Activated naive CD8-positive, alpha-beta T cell (primary cell): ENCODE data around the gene PTCD3.
A peak's percentile ranks its signal among the peaks of the same experiment; 100 is the strongest.

ENCODE experiments used
- H3K27ac Mint-ChIP-seq: one replicate; pipeline ENCODE4 v1.8.0; 2021; ENCODE audit warnings: mixed read lengths
- H3K27me3 Mint-ChIP-seq: one replicate; pipeline ENCODE4 v1.8.0; 2021; ENCODE audit warnings: mixed read lengths
- H3K36me3 Mint-ChIP-seq: one replicate; pipeline ENCODE4 v1.8.0; 2021; ENCODE audit warnings: mixed read lengths
- H3K4me1 Mint-ChIP-seq: one replicate; pipeline ENCODE4 v1.8.0; 2021; ENCODE audit warnings: low read depth, mixed read lengths
- H3K4me3 Mint-ChIP-seq: one replicate; pipeline ENCODE4 v1.8.0; 2021; ENCODE audit warnings: mild to moderate bottlenecking, mixed read lengths
- H3K9me3 Mint-ChIP-seq: one replicate; pipeline ENCODE4 v1.8.0; 2021; ENCODE audit warnings: low read depth, mixed read lengths

Gene PTCD3

DNA sequence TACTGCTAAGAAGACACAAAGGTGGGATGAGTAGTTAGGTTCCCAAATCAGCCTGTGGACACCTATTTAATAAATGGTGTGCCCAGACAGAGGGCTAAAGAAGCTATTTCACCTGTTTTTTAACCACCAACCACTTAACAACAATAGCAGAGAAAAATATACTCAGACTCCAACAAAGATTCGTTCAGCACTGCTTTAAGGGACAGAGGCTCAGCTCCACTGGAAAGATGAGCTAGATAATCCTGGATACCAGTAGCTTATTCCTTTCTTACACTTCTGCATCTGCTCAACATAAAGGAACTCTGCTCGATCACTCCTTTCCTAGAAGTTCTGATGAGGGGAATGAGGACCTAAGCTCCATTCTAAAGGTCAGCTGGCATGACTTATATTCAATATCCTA is 44.5 kb downstream of the PTCD3 start:
- H3K4me1 Mint-ChIP-seq: no peaks in the 10 kb centered on the region

DNA sequence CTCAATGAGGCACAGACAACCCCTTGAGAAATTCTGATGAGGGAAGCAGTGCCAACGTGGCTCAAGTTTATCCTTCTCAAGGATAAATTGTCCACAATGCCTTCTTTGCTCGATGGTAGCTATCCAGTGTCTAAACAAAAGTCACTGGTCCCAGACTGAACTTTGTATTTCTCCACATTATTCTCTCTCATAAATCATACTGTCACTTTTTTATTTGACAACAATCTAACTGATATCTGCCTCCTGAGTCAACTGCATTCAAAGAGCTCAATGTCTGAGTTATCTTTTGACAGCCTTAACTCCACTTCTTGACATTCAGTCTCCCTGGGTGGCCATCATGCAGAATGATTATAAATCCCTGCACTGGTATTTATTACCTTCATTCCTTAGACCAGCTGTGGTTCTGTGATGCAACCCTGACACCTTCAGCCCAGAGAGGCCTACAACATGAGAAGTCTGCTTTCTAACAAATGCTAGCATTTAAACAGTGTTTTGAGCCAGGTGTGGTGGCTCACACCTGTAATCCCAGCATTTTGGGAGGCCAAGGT is 51.0 kb downstream of the PTCD3 start:
- peaks cover 5% of the 10 kb centered on the region for H3K36me3 Mint-ChIP-seq
- no peaks in the 10 kb centered on the region for H3K27me3 Mint-ChIP-seq
- H3K4me1 Mint-ChIP-seq: no peaks in the 10 kb centered on the region
- no peak overlapping the region for H3K27ac Mint-ChIP-seq
- no peaks in the 10 kb centered on the region for H3K9me3 Mint-ChIP-seq
- no peak overlapping the region for H3K4me3 Mint-ChIP-seq

More for the DNA sequence above, 44.5 kb downstream of the PTCD3 start:
- no peaks in the 10 kb centered on the region for H3K27me3 Mint-ChIP-seq
- H3K4me3 Mint-ChIP-seq: no peak overlapping the region
- H3K36me3 Mint-ChIP-seq: peaks cover 7% of the 10 kb centered on the region
- H3K9me3 Mint-ChIP-seq: no peaks in the 10 kb centered on the region
- H3K27ac Mint-ChIP-seq: no peak overlapping the region

DNA sequence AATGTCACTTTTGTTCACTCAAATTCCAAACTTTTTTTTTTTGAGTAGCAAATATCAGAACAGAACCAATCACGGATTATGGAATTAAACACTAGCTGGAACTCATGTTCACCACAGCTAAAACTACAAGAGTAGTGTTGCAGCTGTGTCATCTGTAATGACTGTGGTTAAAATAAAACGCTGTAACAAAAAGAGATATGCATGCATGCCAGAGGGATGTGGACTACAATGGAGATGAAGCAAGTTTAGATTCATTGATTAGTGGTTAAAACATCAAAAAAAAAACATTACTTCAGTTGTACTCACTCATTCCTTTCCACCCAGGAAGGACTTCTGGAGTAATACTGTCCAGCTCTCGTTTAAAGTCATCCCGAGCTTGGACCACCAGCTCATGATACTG is 52.3 kb downstream of the PTCD3 start:
- no peaks in the 10 kb centered on the region for H3K4me1 Mint-ChIP-seq
- H3K36me3 Mint-ChIP-seq: peaks cover 6% of the 10 kb centered on the region
- no peaks in the 10 kb centered on the region for H3K9me3 Mint-ChIP-seq
- no peaks in the 10 kb centered on the region for H3K27me3 Mint-ChIP-seq
- H3K27ac Mint-ChIP-seq: no peak overlapping the region
- no peak overlapping the region for H3K4me3 Mint-ChIP-seq

DNA sequence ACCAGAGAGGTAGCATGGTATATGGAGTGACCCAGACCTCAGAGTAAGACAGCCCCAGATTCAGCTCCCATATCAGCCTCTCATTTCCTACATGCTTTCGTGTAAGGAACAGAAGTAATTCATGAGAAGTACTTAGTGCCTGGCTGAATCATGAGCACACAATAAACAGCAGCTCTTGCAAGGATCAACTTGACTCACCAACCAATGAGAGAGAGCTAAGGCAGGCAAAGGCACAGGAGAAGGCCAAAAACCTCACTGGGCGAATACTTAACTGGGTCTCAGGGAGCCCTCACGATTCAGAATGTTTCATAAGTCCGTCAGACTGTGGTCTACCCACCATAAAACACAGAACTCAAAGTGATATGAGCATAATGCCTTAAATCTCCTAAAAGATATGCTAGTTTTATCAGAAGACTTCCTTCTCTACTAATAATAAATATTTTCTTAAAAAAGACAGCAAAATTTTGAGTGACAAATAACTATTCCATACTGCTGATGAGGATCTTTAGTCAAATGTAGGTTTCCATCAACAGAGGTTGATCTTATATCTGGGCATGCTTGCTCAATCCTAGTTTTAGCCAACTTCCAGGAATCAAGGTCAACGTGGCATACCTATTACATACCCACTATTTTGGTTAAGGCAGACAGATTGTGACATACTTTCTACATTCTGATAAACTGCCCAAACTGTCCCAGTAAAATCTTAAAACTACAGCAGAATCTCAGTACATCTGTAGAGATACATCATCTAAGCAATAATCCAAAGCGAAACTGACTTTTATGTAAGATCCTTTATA is 54.3 kb downstream of the PTCD3 start:
- H3K36me3 Mint-ChIP-seq: peaks cover 10% of the 10 kb centered on the region

GRCh38 chr2:86170449-86170848 is 64.4 kb downstream of the PTCD3 start:
- Mint-ChIP-seq H3K36me3 (peaks cover 15% of the 10 kb centered on the region), H3K27me3 (no peaks in the 10 kb centered on the region), H3K4me3 (no peak overlapping the region), H3K9me3 (no peaks in the 10 kb centered on the region), H3K27ac (peak overlapping the region; percentile 28), H3K4me1 (peaks cover 12% of the 10 kb centered on the region)

More for the DNA sequence above, 54.3 kb downstream of the PTCD3 start:
- Mint-ChIP-seq H3K27me3 (no peaks in the 10 kb centered on the region), H3K27ac (no peak overlapping the region), H3K9me3 (no peaks in the 10 kb centered on the region), H3K4me1 (no peaks in the 10 kb centered on the region), H3K4me3 (no peak overlapping the region)

DNA sequence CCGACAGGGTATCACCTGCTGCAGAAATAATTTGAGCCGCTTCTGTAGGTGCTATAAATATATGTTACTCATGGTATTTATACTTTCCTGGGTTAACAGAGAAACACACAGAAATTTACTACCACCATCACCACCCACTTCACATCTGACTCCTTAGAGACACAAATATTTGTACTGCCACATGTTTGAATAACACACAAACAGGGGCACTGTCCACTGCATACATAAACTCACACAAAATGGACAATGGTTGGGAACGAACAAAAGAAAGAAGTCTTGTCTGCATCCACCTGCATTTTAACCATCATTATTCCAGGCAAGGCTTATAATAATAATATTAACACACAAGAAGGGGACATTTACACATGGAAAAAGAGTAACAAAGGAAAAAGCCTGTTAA is 65.3 kb downstream of the PTCD3 start:
- Mint-ChIP-seq H3K4me1 (peaks cover 17% of the 10 kb centered on the region), H3K27ac (no peak overlapping the region), H3K9me3 (no peaks in the 10 kb centered on the region), H3K4me3 (no peak overlapping the region), H3K36me3 (peaks cover 16% of the 10 kb centered on the region), H3K27me3 (no peaks in the 10 kb centered on the region)

GRCh38 chr2:86172610-86173009 is 66.6 kb downstream of the PTCD3 start:
- Mint-ChIP-seq H3K36me3 (peaks cover 17% of the 10 kb centered on the region), H3K9me3 (no peaks in the 10 kb centered on the region), H3K27me3 (no peaks in the 10 kb centered on the region), H3K27ac (peak overlapping the region; percentile 30), H3K4me3 (no peak overlapping the region), H3K4me1 (peaks cover 21% of the 10 kb centered on the region)

- H3K27ac Mint-ChIP-seq: no peak overlapping the region
- no peak overlapping the region for H3K4me3 Mint-ChIP-seq
- H3K27me3 Mint-ChIP-seq: no peaks in the 10 kb centered on the region
- peaks cover 14% of the 10 kb centered on the region for H3K36me3 Mint-ChIP-seq
- H3K9me3 Mint-ChIP-seq: no peaks in the 10 kb centered on the region
- H3K4me1 Mint-ChIP-seq: peaks cover 25% of the 10 kb centered on the region
Observed at GRCh38 chr2:86174445-86174844, 68.4 kb downstream of the PTCD3 start.

GRCh38 chr2:86175828-86176227 is 69.8 kb downstream of the PTCD3 start:
- Mint-ChIP-seq H3K4me1 (peaks cover 28% of the 10 kb centered on the region), H3K36me3 (peaks cover 14% of the 10 kb centered on the region), H3K27ac (no peak overlapping the region)

GRCh38 chr2:86176597-86176996 is 70.6 kb downstream of the PTCD3 start:
- Mint-ChIP-seq H3K27me3 (no peaks in the 10 kb centered on the region), H3K4me1 (peaks cover 27% of the 10 kb centered on the region), H3K9me3 (no peaks in the 10 kb centered on the region), H3K4me3 (no peak overlapping the region), H3K27ac (no peak overlapping the region), H3K36me3 (peaks cover 10% of the 10 kb centered on the region)

More at GRCh38 chr2:86175828-86176227, 69.8 kb downstream of the PTCD3 start:
- Mint-ChIP-seq H3K4me3 (no peak overlapping the region), H3K27me3 (no peaks in the 10 kb centered on the region), H3K9me3 (no peaks in the 10 kb centered on the region)

- H3K4me1 Mint-ChIP-seq: peaks cover 74% of the 10 kb centered on the region
Observed at GRCh38 chr2:86185517-86186212, 79.6 kb downstream of the PTCD3 start.

GRCh38 chr2:86186431-86186830 is 80.4 kb downstream of the PTCD3 start:
- H3K27me3 Mint-ChIP-seq: no peaks in the 10 kb centered on the region
- H3K27ac Mint-ChIP-seq: peak overlapping the region; percentile 87
- peak overlapping the region; percentile 67 for H3K4me3 Mint-ChIP-seq
- H3K9me3 Mint-ChIP-seq: no peaks in the 10 kb centered on the region
- H3K36me3 Mint-ChIP-seq: peaks cover 7% of the 10 kb centered on the region
- H3K4me1 Mint-ChIP-seq: peaks cover 80% of the 10 kb centered on the region

More at GRCh38 chr2:86185517-86186212, 79.6 kb downstream of the PTCD3 start:
- H3K9me3 Mint-ChIP-seq: no peaks in the 10 kb centered on the region
- H3K27ac Mint-ChIP-seq: peak overlapping the region; percentile 87
- H3K36me3 Mint-ChIP-seq: peaks cover 7% of the 10 kb centered on the region
- no peaks in the 10 kb centered on the region for H3K27me3 Mint-ChIP-seq
- H3K4me3 Mint-ChIP-seq: peak overlapping the region; percentile 67

DNA sequence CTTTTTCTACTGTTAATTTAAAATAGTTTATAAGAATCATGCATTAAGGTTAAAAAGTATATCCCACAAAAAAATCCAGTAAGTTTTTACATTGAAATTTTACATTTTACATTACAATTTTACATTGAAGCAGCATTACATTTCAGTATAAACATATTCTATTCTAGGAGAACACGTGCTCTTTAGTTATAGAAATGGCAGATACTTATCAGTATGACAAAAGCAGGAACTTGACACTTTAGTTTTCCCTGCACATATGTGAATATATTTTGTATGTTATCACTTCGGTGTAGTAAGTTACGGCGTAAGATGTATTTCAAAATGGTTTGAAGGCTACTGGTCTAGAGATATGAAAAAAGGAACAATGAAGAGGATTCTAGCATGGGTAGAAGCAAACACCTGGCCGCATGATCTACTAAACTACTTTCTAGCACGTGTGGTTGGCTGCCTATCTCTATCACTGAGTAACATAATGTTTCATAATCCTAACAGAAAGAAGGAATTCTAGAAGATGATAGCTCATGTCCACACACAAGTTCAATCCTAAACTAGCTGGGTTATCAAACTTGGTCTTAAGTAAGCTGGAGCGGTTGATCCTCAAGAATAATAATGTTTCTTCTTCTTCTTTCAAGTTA is 83.9 kb downstream of the PTCD3 start:
- Mint-ChIP-seq H3K4me1 (peaks cover 81% of the 10 kb centered on the region), H3K36me3 (peaks cover 11% of the 10 kb centered on the region), H3K9me3 (no peaks in the 10 kb centered on the region), H3K4me3 (peak overlapping the region; percentile 15), H3K27ac (peak overlapping the region; percentile 52), H3K27me3 (no peaks in the 10 kb centered on the region)
